ENCODE measurements around the gene PLEKHG4B. TPM values are rescaled to one million over a fixed set of nuclear protein-coding genes. Genes with fewer than 3 reads are reported as not detected.

The PLEKHG4B gene
- total RNA-seq, 1 donor from 2014 or later: not detected

- Histone ChIP-seq H3K4me3 (ENCODE audit: low read depth, low read length) (no peak overlapping the region), H3K27me3 (ENCODE audit: control insufficient read depth, insufficient read depth, low read length) (no peaks in the 10 kb centered on the region), H3K36me3 (ENCODE audit: control insufficient read depth, insufficient read depth, low read length) (no peaks in the 10 kb centered on the region)
- DNase-seq (ENCODE audit: low read depth): no peak
- FAIRE-seq: no peak
- no peak for TF ChIP-seq CTCF (IDR thresholded peaks at IDR 0.05; ENCODE audit: insufficient read depth, low read length, severe bottlenecking)
Measured at GRCh38 chr5:172841-173251, 80.9 kb downstream of the PLEKHG4B start.

GRCh38 chr5:173392-174290 is 81.7 kb downstream of the PLEKHG4B start:
- DNase-seq (ENCODE audit: low read depth) (no peak), FAIRE-seq (peak; percentile 84)
- Histone ChIP-seq H3K4me3 (ENCODE audit: low read depth, low read length) (no peak overlapping the region), H3K36me3 (ENCODE audit: control insufficient read depth, insufficient read depth, low read length) (no peaks in the 10 kb centered on the region), H3K27me3 (ENCODE audit: control insufficient read depth, insufficient read depth, low read length) (no peaks in the 10 kb centered on the region)
- no peak for TF ChIP-seq CTCF (IDR thresholded peaks at IDR 0.05; ENCODE audit: insufficient read depth, low read length, severe bottlenecking)

- no peak for TF ChIP-seq CTCF (IDR thresholded peaks at IDR 0.05; ENCODE audit: insufficient read depth, low read length, severe bottlenecking)
- Histone ChIP-seq H3K4me3 (ENCODE audit: low read depth, low read length) (no peak overlapping the region), H3K27me3 (ENCODE audit: control insufficient read depth, insufficient read depth, low read length) (no peaks in the 10 kb centered on the region), H3K36me3 (ENCODE audit: control insufficient read depth, insufficient read depth, low read length) (no peaks in the 10 kb centered on the region)
- DNase-seq (ENCODE audit: low read depth): no peak
- no peak for FAIRE-seq
Measured at GRCh38 chr5:174291-174600, 82.3 kb downstream of the PLEKHG4B start.

- no peak for TF ChIP-seq CTCF (IDR thresholded peaks at IDR 0.05; ENCODE audit: insufficient read depth, low read length, severe bottlenecking)
- DNase-seq (ENCODE audit: low read depth) (no peak), FAIRE-seq (no peak)
- no peaks in the 10 kb centered on the region for H3K36me3 ChIP-seq (ENCODE audit: control insufficient read depth, insufficient read depth, low read length)
- H3K4me3 ChIP-seq (ENCODE audit: low read depth, low read length): no peak overlapping the region
- no peaks in the 10 kb centered on the region for H3K27me3 ChIP-seq (ENCODE audit: control insufficient read depth, insufficient read depth, low read length)
Measured at GRCh38 chr5:174876-175465, 83.0 kb downstream of the PLEKHG4B start.

- no peak for TF ChIP-seq CTCF (IDR thresholded peaks at IDR 0.05; ENCODE audit: insufficient read depth, low read length, severe bottlenecking)
- no peak overlapping the region for H3K4me3 ChIP-seq (ENCODE audit: low read depth, low read length)
- no peaks in the 10 kb centered on the region for H3K27me3 ChIP-seq (ENCODE audit: control insufficient read depth, insufficient read depth, low read length)
- no peak for FAIRE-seq
- no peak for DNase-seq (ENCODE audit: low read depth)
- no peaks in the 10 kb centered on the region for H3K36me3 ChIP-seq (ENCODE audit: control insufficient read depth, insufficient read depth, low read length)
Measured at GRCh38 chr5:176296-176823, 84.4 kb downstream of the PLEKHG4B start.
